Retinal pigment epithelial cell (primary cell): ENCODE measurements around the gene SVIL.
"Not testable (repeated sequence)": the region's sequence is repeated elsewhere in the genome, so short reads cannot be mapped to it uniquely, and the experiment has no call there.

Source experiments
- DNase-seq: peaks from one replicate; pipeline ENCODE4 v3.0.0-alpha.2; 2010; ENCODE audit warnings: low read depth
- H3K4me3 ChIP-seq: 2 replicates; pipeline ENCODE4 v1.5.1; 2011; ENCODE audit warnings: mild to moderate bottlenecking, low read length, control low read depth, moderate library complexity
- TF ChIP-seq, protein P1 (sequence below): conservative IDR thresholded peaks from 2 replicates; pipeline ENCODE4 v1.5.1; 2011; ENCODE audit warnings: low read depth, low read length, control low read depth, inconsistent platforms

Gene SVIL

DNA sequence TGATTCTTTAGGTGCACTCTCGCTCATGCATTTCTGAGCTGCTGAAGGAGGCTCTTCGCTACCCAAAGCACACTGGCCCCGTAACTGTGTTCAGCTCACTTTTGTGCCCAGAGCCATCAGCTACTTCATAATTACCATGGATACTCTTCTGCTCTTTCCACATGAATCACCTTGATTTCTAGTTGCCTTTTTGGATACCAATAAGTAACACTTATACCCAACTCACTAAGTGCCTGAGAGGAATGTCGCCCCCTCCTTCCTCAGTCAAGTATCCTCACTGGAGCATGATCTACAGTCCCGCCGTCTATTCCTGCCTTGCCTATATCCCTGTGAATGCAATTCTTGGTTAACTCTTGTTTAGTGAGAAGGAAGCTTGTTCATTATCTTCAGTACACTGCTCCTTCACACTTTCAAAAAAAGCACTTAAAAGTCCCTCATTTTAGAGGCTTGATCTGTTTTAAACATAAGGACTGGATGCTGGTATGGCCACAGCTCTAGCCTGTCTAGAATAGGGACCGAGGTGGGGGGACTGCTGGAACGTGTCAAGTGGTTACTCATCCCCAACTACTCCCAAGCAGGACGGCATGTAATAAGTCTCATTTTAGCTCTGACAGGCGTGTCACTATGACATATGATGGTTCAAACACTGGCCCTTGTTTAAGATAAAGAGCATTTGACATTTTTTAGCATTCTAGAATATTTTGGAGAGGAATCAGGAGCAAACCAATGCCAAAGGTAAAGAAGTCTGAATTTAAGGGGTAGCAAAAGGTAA, 23.7 kb downstream of the SVIL start:
- TF ChIP-seq, protein P1, sequence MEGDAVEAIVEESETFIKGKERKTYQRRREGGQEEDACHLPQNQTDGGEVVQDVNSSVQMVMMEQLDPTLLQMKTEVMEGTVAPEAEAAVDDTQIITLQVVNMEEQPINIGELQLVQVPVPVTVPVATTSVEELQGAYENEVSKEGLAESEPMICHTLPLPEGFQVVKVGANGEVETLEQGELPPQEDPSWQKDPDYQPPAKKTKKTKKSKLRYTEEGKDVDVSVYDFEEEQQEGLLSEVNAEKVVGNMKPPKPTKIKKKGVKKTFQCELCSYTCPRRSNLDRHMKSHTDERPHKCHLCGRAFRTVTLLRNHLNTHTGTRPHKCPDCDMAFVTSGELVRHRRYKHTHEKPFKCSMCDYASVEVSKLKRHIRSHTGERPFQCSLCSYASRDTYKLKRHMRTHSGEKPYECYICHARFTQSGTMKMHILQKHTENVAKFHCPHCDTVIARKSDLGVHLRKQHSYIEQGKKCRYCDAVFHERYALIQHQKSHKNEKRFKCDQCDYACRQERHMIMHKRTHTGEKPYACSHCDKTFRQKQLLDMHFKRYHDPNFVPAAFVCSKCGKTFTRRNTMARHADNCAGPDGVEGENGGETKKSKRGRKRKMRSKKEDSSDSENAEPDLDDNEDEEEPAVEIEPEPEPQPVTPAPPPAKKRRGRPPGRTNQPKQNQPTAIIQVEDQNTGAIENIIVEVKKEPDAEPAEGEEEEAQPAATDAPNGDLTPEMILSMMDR, result no peak
- no peak for DNase-seq
- no peak overlapping the region for H3K4me3 ChIP-seq

DNA sequence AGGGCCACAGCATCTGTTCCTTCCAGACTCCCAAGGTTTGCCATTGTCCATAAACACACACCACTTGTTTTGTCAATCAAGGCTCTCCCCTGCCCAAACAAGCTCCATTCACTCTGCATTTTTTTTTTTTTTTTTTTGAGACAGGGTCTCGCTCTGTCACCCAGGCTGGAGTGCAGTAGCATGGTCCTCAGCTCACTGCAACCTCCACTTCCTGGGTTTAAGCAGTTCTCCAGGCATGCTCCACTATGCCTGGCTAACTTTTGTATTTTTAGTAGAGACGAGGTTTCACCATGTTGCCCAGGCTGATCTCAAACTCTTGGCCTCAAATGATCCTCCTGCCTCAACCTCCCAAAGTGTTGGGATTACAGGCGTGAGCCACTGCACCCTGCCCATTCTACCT, 24.4 kb downstream of the SVIL start:
- not testable (repeated sequence) for H3K4me3 ChIP-seq, DNase-seq

DNA sequence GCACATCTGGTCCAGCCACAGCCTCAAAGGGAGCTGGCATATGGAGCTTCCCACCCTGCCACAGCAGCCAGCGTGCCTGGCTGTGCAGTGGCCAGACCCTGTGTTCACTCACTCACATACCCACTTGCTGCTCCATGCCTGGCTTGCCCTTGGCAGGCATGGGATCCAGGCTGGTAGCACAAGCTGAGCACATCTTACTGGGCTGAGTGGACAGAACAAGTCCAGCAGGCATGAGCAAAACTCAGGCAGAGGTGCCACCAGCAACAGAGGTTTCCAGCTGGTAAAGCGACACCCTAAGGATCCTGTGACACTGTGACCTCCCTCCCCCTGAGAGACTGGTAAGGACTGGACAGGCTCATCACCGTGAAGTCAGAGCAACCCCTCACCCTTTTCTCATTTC, 25.1 kb downstream of the SVIL start:
- no peak overlapping the region for H3K4me3 ChIP-seq
- TF ChIP-seq, protein P1, result no peak
- no peak for DNase-seq

DNA sequence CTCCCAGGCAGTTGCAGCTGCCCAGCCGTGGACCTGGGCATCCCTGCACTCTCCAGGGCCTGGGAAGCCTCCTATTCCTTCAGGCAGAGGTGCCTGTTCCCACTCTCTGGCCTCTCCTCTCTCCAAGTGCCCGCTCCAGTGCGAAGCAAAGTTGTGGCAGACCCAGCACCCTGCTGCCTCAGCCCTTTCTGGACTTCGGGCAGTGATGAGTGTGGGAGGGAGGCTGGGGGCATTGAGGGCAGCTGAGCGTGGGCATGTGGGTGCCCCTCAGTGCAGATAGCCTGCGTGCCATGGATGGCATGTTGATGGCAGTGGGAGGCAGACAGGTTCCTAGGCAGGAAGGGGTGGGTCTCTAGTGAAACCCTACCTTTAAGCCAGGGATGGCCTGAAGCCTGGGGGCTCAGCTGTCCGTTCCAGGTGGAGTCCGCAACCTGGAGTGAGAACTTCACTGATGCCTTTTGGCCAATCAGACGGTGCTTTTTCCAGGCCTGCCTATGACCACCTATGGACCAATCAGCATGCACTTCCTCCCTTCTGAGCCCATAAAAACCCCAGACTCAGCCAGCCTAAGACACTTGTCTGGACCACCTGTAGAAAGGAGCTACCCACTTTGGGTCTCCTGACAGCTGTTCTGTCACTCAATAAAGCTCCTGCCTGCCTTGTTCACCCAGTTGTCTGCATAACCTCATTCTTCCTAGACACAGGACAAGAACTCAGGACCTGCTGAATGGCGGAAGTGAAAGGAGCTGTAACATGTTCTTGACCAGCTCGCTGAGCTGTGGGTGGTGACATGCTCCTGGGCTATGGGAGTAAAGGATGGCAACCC, 26.1 kb downstream of the SVIL start:
- no peak overlapping the region for H3K4me3 ChIP-seq
- no peak for DNase-seq
- TF ChIP-seq, protein P1, result no peak

DNA sequence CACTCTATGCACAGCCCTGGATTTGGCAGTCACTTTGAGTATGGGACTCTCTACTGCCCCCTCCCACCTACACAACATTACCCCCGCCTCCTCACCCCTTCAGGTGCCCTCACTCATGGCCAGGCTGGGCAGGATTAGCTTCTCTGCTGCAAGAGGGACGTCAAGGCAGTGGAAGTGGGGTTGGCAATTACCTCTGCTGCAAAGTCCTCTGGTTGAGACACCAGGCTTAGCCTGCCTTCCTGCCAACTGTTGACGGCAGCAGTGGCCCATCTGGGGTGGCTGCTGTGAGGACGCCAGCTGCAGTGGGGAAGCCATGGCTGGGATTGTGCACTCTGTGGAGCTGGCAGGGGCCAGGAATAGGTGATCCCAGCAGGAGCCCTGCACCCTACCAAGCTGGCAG, 26.7 kb downstream of the SVIL start:
- DNase-seq, result no peak
- TF ChIP-seq, protein P1, result no peak
- H3K4me3 ChIP-seq, result no peak overlapping the region

GRCh38 chr10:29607576-29607975, 27.2 kb downstream of the SVIL start:
- TF ChIP-seq, protein P1, result no peak
- H3K4me3 ChIP-seq, result no peak overlapping the region
- DNase-seq, result no peak

DNA sequence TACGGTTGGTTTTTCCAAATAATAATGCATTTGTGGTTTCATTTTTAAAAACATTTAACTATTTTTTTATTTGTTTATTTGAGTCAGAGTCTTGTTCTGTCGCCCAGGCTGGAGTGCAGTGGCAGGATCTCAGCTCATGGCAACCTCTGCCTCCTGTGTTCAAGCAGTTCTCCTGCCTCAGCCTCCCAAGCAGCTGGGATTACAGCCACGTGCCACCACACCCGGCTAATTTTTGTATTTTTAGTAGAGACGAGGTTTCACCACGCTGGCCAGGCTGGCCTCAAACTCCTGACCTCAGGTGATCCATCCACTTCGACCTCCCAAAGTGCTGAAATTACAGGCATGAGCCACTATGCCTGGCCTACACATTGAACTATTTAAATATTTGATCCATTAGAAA, 28.1 kb downstream of the SVIL start:
- not testable (repeated sequence) for H3K4me3 ChIP-seq, DNase-seq

DNA sequence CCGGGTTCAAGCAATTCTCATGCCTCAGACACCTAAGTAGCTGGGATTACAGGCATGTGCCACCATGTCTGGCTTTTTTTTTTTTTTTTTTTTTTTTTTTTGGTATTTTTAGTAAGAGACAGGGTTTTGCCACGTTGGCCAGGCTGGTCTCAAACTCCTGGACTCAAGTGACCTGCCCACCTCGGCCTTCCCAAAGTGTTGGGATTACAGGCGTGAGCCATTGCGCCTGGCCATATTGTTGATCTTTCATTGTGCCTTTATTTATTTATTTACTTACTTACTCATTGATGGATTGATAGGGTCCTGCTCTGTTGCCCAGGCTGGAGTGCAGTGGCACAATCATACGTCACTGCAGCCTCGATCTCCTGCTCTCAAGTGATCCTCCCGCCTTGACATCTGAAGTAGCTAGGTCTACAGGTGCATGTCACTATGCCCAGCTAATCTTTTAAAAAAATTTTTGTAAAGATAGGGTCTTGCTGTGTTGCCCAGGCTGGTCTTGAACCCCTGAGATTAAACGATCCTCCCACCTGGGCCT, 30.4 kb downstream of the SVIL start:
- TF ChIP-seq, protein P1, result no peak
- no peak overlapping the region for H3K4me3 ChIP-seq
- no peak for DNase-seq
